H1 (cell line): ENCODE measurements around the gene SLC4A7. TPM values are rescaled to one million over a fixed set of nuclear protein-coding genes. Genes with fewer than 3 reads are reported as not detected.

ENCODE experiments used
- CTCF ChIA-PET: fragments of 300-600 bp; sonication (Branson Sonifier 250); formaldehyde crosslinking; loops from one replicate; lab custom pipeline; 2021; ENCODE audit not compliant: partially characterized antibody; lab: Charles Lee
- POLR2A ChIA-PET: fragments of 300-600 bp; sonication (Branson Sonifier 250); formaldehyde crosslinking; loops from one replicate; lab custom pipeline; 2021; ENCODE audit warnings: inconsistent platforms; ENCODE audit not compliant: partially characterized antibody; lab: Charles Lee
- DNase-seq, 2 experiments: peaks; one replicate each; pipeline versions ENCODE4 v3.0.0 to v3.0.0-alpha.2; 2010 to 2022; ENCODE audit warnings: low spot score in 2 of 2, low read depth in 1 of 2, mixed read lengths in 1 of 2
- FAIRE-seq: peaks from 2 replicates; lab custom pipeline; 2011; peaks lifted over from hg19 to GRCh38; lab: Jason Lieb, UNC
- H2AFZ ChIP-seq: 2 replicates; pipeline ENCODE4 v1.8.1; 2012; ENCODE audit warnings: low read length, inconsistent platforms
- H2AK5ac ChIP-seq: 2 replicates; pipeline ENCODE4 v1.6.1; 2013; ENCODE audit warnings: low read depth, low read length
- H2BK120ac ChIP-seq: replicated peaks from 2 replicates; pipeline ENCODE3; 2013; ENCODE audit warnings: low read depth, low read length, inconsistent platforms
- H2BK12ac ChIP-seq: 2 replicates; pipeline ENCODE4 v1.6.1; 2013; ENCODE audit warnings: low read depth, low read length
- H2BK15ac ChIP-seq: 2 replicates; pipeline ENCODE4 v1.6.1; 2013; ENCODE audit warnings: low read length
- H2BK20ac ChIP-seq: 2 replicates; pipeline ENCODE4 v1.6.1; 2013; ENCODE audit warnings: low read length
- H2BK5ac ChIP-seq: 2 replicates; pipeline ENCODE4 v1.6.1; 2013; ENCODE audit warnings: low read depth, low read length
- H3K14ac ChIP-seq: 2 replicates; pipeline ENCODE4 v1.6.1; 2013; ENCODE audit warnings: inconsistent platforms; ENCODE audit not compliant: insufficient read length
- H3K18ac ChIP-seq: 2 replicates; pipeline ENCODE4 v1.6.1; 2013; ENCODE audit warnings: low read length; ENCODE audit errors: extremely low read depth
- H3K23ac ChIP-seq: 2 replicates; pipeline ENCODE4 v1.6.1; 2013; ENCODE audit warnings: inconsistent platforms; ENCODE audit not compliant: insufficient read length
- H3K23me2 ChIP-seq: 2 replicates; pipeline ENCODE4 v1.6.1; 2013; ENCODE audit warnings: low read depth, low read length
- H3K27ac ChIP-seq: 2 replicates; pipeline ENCODE4 v1.6.1; 2011; ENCODE audit warnings: low read depth, low read length, inconsistent platforms
- H3K27me3 ChIP-seq, 4 experiments: replicated peaks in 1 of 4; 1 replicate in 1 of 4; 2 replicates in 3 of 4; pipeline versions ENCODE4 v1.6.1 to v1.8.1; 2011 to 2013; ENCODE audit warnings: low read length in 3 of 4, mild to moderate bottlenecking in 3 of 4, inconsistent platforms in 2 of 4, mixed read lengths in 2 of 4, moderate library complexity in 1 of 4; ENCODE audit not compliant: control insufficient read depth in 3 of 4, insufficient read depth in 3 of 4; ENCODE audit errors: extremely low read depth in 1 of 4
- H3K36me3 ChIP-seq, 4 experiments: 2 replicates each; pipeline versions ENCODE4 v1.6.1 to v1.8.1; 2011 to 2013; ENCODE audit warnings: mild to moderate bottlenecking in 4 of 4, low read length in 3 of 4, moderate library complexity in 2 of 4, control low read depth in 1 of 4, inconsistent platforms in 1 of 4; ENCODE audit not compliant: insufficient read depth in 4 of 4, control insufficient read depth in 2 of 4
- H3K4ac ChIP-seq: replicated peaks from 2 replicates; pipeline ENCODE3; 2013; ENCODE audit warnings: low read length, low read depth, mixed read lengths, inconsistent platforms; ENCODE audit not compliant: insufficient read length
- H3K4me1 ChIP-seq, 4 experiments: replicated peaks in 1 of 4; 1 replicate in 1 of 4; 2 replicates in 3 of 4; pipeline versions ENCODE4 v1.6.1 to v1.8.1; 2011 to 2013; ENCODE audit warnings: low read length in 3 of 4, inconsistent platforms in 2 of 4, mixed read lengths in 1 of 4; ENCODE audit not compliant: insufficient read depth in 4 of 4, control insufficient read depth in 3 of 4
- H3K4me2 ChIP-seq, 2 experiments: 2 replicates each; pipeline versions ENCODE4 v1.6.1 to v1.8.1; 2011 to 2013; ENCODE audit warnings: low read depth in 2 of 2, low read length in 2 of 2, control low read depth in 1 of 2, inconsistent platforms in 1 of 2, mild to moderate bottlenecking in 1 of 2; ENCODE audit not compliant: insufficient read depth in 1 of 2
- H3K4me3 ChIP-seq, 4 experiments: fragments of 200-600, 300-600 bp in 1 of 4; sonication (generic), shearing (Covaris generic), sonication (Bioruptor Twin) in 1 of 4; 2 replicates each; pipeline versions ENCODE4 v1.5.1 to v1.8.1; 2011 to 2016; ENCODE audit warnings: low read length in 4 of 4, low read depth in 3 of 4, control low read depth in 2 of 4, inconsistent platforms in 2 of 4, mild to moderate bottlenecking in 2 of 4, mixed read lengths in 1 of 4, moderate library complexity in 1 of 4; ENCODE audit not compliant: insufficient read depth in 2 of 4; ENCODE audit errors: extremely low read depth in 1 of 4
- H3K56ac ChIP-seq: replicated peaks from 2 replicates; pipeline ENCODE3; 2013; ENCODE audit warnings: low read depth, mild to moderate bottlenecking, mixed read lengths, low read length, inconsistent platforms; ENCODE audit not compliant: insufficient read length
- H3K79me1 ChIP-seq: 2 replicates; pipeline ENCODE4 v1.6.1; 2013; ENCODE audit warnings: low read depth, low read length, control low read depth
- H3K79me2 ChIP-seq, 2 experiments: 2 replicates each; pipeline versions ENCODE4 v1.6.1 to v1.8.1; 2012 to 2013; ENCODE audit warnings: low read length in 2 of 2, mild to moderate bottlenecking in 2 of 2, inconsistent platforms in 1 of 2; ENCODE audit not compliant: insufficient read depth in 2 of 2, control insufficient read depth in 1 of 2
- H3K9ac ChIP-seq, 4 experiments: replicated peaks in 1 of 4; 1 replicate in 1 of 4; 2 replicates in 3 of 4; pipeline versions ENCODE4 v1.6.1 to v1.8.1; 2011 to 2013; ENCODE audit warnings: low read depth in 3 of 4, low read length in 3 of 4, control low read depth in 2 of 4, mild to moderate bottlenecking in 2 of 4, moderate library complexity in 2 of 4, inconsistent platforms in 1 of 4; ENCODE audit errors: extremely low read depth in 1 of 4
- H3K9me3 ChIP-seq, 2 experiments: 2 replicates each; pipeline versions ENCODE4 v1.6.1 to v1.8.1; 2012 to 2013; ENCODE audit warnings: mild to moderate bottlenecking in 2 of 2, moderate library complexity in 2 of 2, control low read depth in 1 of 2, inconsistent platforms in 1 of 2, low read depth in 1 of 2, low read length in 1 of 2, mixed read lengths in 1 of 2; ENCODE audit not compliant: insufficient read depth in 2 of 2
- H4K20me1 ChIP-seq, 2 experiments: replicated peaks in 1 of 2; 2 replicates each; pipeline versions ENCODE3 to v1.8.1; 2011 to 2013; ENCODE audit warnings: inconsistent platforms in 2 of 2, low read length in 2 of 2, mild to moderate bottlenecking in 1 of 2; ENCODE audit not compliant: insufficient read depth in 2 of 2, control insufficient read depth in 1 of 2
- H4K5ac ChIP-seq: 2 replicates; pipeline ENCODE4 v1.6.1; 2013; ENCODE audit warnings: low read length, low read depth, mixed read lengths, inconsistent platforms; ENCODE audit not compliant: insufficient read length
- H4K8ac ChIP-seq: 2 replicates; pipeline ENCODE4 v1.8.0; 2013; ENCODE audit warnings: mild to moderate bottlenecking, moderate library complexity, low read length, inconsistent platforms; ENCODE audit not compliant: insufficient read depth; ENCODE audit errors: extremely low read depth
- H4K91ac ChIP-seq: replicated peaks from 2 replicates; pipeline ENCODE3; 2013; ENCODE audit warnings: low read length, mixed read lengths, inconsistent platforms; ENCODE audit not compliant: insufficient read length
- ASH2L ChIP-seq: fragments of 200-600, 300-600 bp; sonication (generic); IDR thresholded peaks from one replicate; pipeline ENCODE4 v1.7.1; 2017; ENCODE audit warnings: low read length
- JUND ChIP-seq: IDR thresholded peaks from 2 replicates; pipeline ENCODE4 v1.6.1; 2011; ENCODE audit warnings: mild to moderate bottlenecking, improper control_type of control experiment, low read length
- KDM4A ChIP-seq: IDR thresholded peaks from one replicate; pipeline ENCODE4 v1.7.1; 2012; ENCODE audit warnings: low read depth, mild to moderate bottlenecking, moderate library complexity, low read length, inconsistent platforms; ENCODE audit not compliant: severe bottlenecking
- POLR2A ChIP-seq, 2 experiments: IDR thresholded peaks; 1 replicate in 1 of 2; 2 replicates in 1 of 2; pipeline ENCODE4 v1.6.1; 2011; ENCODE audit warnings: low read depth in 2 of 2, low read length in 2 of 2, mild to moderate bottlenecking in 2 of 2; ENCODE audit errors: control extremely low read depth in 1 of 2
- RAD21 ChIP-seq, 2 experiments: IDR thresholded peaks in 1 of 2; conservative IDR thresholded peaks in 1 of 2; 2 replicates each; pipeline ENCODE4 v1.6.1; 2011; ENCODE audit warnings: low read depth in 2 of 2, low read length in 2 of 2, improper control_type of control experiment in 1 of 2, inconsistent platforms in 1 of 2, mild to moderate bottlenecking in 1 of 2, moderate library complexity in 1 of 2
- SIN3A ChIP-seq, 2 experiments: IDR thresholded peaks in 1 of 2; conservative IDR thresholded peaks in 1 of 2; 2 replicates each; pipeline ENCODE4 v1.6.1; 2011 to 2012; ENCODE audit warnings: low read length in 2 of 2, improper control_type of control experiment in 1 of 2, low read depth in 1 of 2, mild to moderate bottlenecking in 1 of 2
- TAF1 ChIP-seq: IDR thresholded peaks from 2 replicates; pipeline ENCODE4 v1.6.1; 2011; ENCODE audit warnings: mild to moderate bottlenecking, low read depth, low read length
- WGBS, 2 experiments: shearing (Covaris generic) in 1 of 2; methylation state at CpG; one replicate each; pipeline versions ENCODE4 v1.1.6 to v1.1.7; 2013 to 2015; ENCODE audit warnings: low lambda C conversion rate in 2 of 2, mixed read lengths in 2 of 2, inconsistent platforms in 1 of 2, low coverage in 1 of 2, missing lambda C conversion rate in 1 of 2; ENCODE audit not compliant: insufficient replicate concordance in 2 of 2, insufficient coverage in 1 of 2, insufficient read length in 1 of 2; ENCODE audit errors: extremely low coverage in 1 of 2, missing lambda C conversion rate in 1 of 2; 5-methylcytosine and 5-hydroxymethylcytosine counted together
- polyA plus RNA-seq, 7 experiments: library from polyadenylated mRNA; depleted of rRNA in 3 of 7; stranded (reverse) in 5 of 7; unstranded in 2 of 7; fragments of >200 nt in 5 of 7; fragments of 200-250 nt in 2 of 7; gene quantifications; 1 replicate in 5 of 7; 2 replicates in 1 of 7; 4 replicates in 1 of 7; pipeline versions ENCODE4 v1.2.1 to v1.2.3, GENCODE V29; 2011 to 2013; ENCODE audit warnings: missing spikeins in 2 of 7, mixed read lengths in 2 of 7
- total RNA-seq: library from RNA; stranded (reverse); fragmentation: NEBNext Ultra II Directional; extraction: Animal tissue kit (Norgen Biotek cat#: 25700); gene quantifications from 2 replicates; pipeline ENCODE4 v1.2.1, GENCODE V29; 2021
- TF ChIP-seq, protein P1 (sequence below): IDR thresholded peaks from 2 replicates; pipeline ENCODE4 v1.6.1; 2012; ENCODE audit warnings: inconsistent platforms
- TF ChIP-seq, protein P2 (sequence below): IDR thresholded peaks from 2 replicates; pipeline ENCODE4 v1.6.1; 2012; ENCODE audit warnings: inconsistent platforms

The SLC4A7 gene
- total and polyA plus RNA-seq, 2 of the 8 experiments (the other 6 are each of a cell fraction or from before 2014, with no cell fraction given) = 14.9 to 70.5 TPM

DNA sequence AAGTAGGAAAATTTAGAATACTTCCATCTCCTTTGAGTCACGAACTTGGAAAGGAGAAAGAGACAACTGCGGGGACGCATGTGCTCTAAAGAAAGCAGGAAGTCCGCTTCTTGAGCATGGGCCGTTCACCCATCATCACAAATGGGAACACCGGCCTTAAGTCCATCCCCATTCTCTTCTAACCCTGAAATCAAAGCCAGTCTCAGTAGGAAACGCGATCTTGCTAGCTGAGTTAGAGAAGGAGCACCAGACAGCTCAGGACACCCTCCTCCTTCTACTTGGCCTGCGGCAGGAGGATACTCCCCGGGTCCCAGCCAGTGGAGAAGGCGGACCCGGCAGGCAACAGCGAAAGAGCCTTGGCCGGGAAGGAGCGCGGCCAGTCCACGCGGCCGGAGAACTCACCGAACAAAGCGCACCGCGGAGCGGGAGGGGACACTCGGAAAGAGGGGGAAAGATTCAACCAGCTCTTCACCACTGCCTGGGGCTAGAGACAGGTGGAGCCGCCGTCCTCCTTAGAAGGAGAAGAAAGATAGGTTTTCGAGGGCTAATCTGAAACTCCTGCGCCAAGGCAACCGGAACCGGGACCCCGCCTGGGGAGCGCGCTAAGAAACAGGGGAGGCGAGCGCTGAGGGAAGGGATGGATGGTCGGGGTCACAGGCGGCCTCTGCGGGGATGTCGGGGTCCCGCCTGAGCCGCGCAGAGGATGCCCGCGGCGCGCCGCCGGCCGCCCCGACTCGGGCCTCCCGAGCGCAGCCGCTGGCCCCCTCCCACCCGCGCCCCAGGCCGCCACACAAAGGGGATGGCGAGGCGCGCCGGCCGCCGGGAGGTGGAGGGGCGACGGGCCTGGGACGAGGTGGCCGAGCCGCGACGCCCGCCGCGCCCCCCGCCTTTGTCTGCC, 818 bp downstream of the SLC4A7 start:
- Histone ChIP-seq H3K4me2 (peak overlapping the region; percentile 78 to 83), H3K18ac (peak overlapping the region; percentile 43; the same call in 1 of the 2 replicates), H3K9me3 (no peaks in the 10 kb centered on the region), H3K27ac (peak overlapping the region; percentile 75), H3K27me3 (no peaks in the 10 kb centered on the region), H2AK5ac (no peak overlapping the region), H3K14ac (no peak overlapping the region), H3K23me2 (peaks cover 9% of the 10 kb centered on the region), H2AFZ (no peak overlapping the region), H2BK12ac (peak overlapping the region; percentile 7; the same call in 1 of the 2 replicates), H4K91ac (no peak overlapping the region), H3K79me2 (peaks cover 15 to 53% of the 10 kb centered on the region in 2 experiments), H3K23ac (no peak overlapping the region), H2BK5ac (peak overlapping the region; percentile 41), H3K4me3 (peak overlapping the region; percentile 79 to 91 (median 88)), H2BK120ac (no peak overlapping the region), H3K4ac (peak overlapping the region; percentile 2), H3K79me1 (no peaks in the 10 kb centered on the region), H4K5ac (peak overlapping the region; percentile 28), H4K20me1 (peaks cover 5 to 17% of the 10 kb centered on the region in 2 experiments), H3K56ac (no peak overlapping the region), H3K4me1 (no peaks in the 10 kb centered on the region; a peak in 1 of 7 replicates), H2BK20ac (no peak overlapping the region), H3K9ac (peak overlapping the region; percentile 81 to 96 (median 90)), H4K8ac (peak overlapping the region; percentile 96), H3K36me3 (no peaks in the 10 kb centered on the region), H2BK15ac (peak overlapping the region; percentile 83; the same call in 1 of the 2 replicates)
- 2% methylated on average over 29 of the region's 75 CpGs; no CpG with 5 or more reads in 1 of the 2 experiments for WGBS, 2 experiments
- ChIA-PET POLR2A (interaction anchor here (0.8 to 2.3 kb wide), 8 partner anchors 10 to 197 kb away, joined by 3 to 15 read pairs (median 6); no protein-coding TSS in a partner anchor), CTCF (interaction anchor here (0.8 kb wide), 1 partner anchor 12 kb away, joined by 3 read pairs; no protein-coding TSS in a partner anchor)
- DNase-seq (peak in 1 of 2 experiments; percentile 63), FAIRE-seq (no peak)
- TF ChIP-seq POLR2A (IDR thresholded peaks at IDR 0.05; ENCODE audit: control extremely low read depth in 1 of 2, low read depth in 2 of 2, low read length in 2 of 2) = no peak; a peak in 1 of 3 replicates
- TF ChIP-seq RAD21 (IDR thresholded peaks at IDR 0.05 in 1 of 2, conservative IDR thresholded peaks at IDR 0.05 in 1 of 2; ENCODE audit: low read depth in 2 of 2, low read length in 2 of 2) = 0 out of 4 replicates have a peak, but pooled peaks of 1 of the 2 experiments have one; percentile 3
- TF ChIP-seq, protein P1, sequence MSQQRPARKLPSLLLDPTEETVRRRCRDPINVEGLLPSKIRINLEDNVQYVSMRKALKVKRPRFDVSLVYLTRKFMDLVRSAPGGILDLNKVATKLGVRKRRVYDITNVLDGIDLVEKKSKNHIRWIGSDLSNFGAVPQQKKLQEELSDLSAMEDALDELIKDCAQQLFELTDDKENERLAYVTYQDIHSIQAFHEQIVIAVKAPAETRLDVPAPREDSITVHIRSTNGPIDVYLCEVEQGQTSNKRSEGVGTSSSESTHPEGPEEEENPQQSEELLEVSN = 0 out of 2 replicates have a peak, but pooled peaks have one; percentile 40
- no peak for TF ChIP-seq JUND
- TF ChIP-seq, protein P2, sequence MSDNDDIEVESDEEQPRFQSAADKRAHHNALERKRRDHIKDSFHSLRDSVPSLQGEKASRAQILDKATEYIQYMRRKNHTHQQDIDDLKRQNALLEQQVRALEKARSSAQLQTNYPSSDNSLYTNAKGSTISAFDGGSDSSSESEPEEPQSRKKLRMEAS = peak; percentile 71
- peak; percentile 67 for TF ChIP-seq TAF1
- TF ChIP-seq ASH2L = peak; percentile 73
- peak in 1 of 2 experiments; percentile 29; a peak in 1 of 4 replicates for TF ChIP-seq SIN3A (conservative IDR thresholded peaks at IDR 0.05 in 1 of 2, IDR thresholded peaks at IDR 0.05 in 1 of 2; ENCODE audit: low read depth in 1 of 2, low read length in 2 of 2)
- TF ChIP-seq KDM4A = peak; percentile 48
